Thyroid gland (tissue), 4 donors: ENCODE data around the gene ZFR.

Experiments used
- CTCF ChIP-seq, 6 experiments: fragments of 200-600 bp in 3 of 6; fragments of 450-650 bp in 3 of 6; sonication (generic) in 3 of 6; IDR thresholded peaks; one replicate each; pipeline ENCODE4 v1.5.1; 2016 to 2019; ENCODE audit warnings: antibody characterized with exemption in 6 of 6, mild to moderate bottlenecking in 2 of 6, inconsistent platforms in 1 of 6, moderate library complexity in 1 of 6
- POLR2A ChIP-seq, 2 donors: fragments of 450-650 bp; IDR thresholded peaks; one replicate each; pipeline ENCODE4 v1.6.1; 2017; ENCODE audit warnings: antibody characterized with exemption in 2 of 2, mild to moderate bottlenecking in 2 of 2, moderate library complexity in 1 of 2

- TF ChIP-seq POLR2A (IDR thresholded peaks at IDR 0.05) = no peak
- no peak for TF ChIP-seq CTCF (IDR thresholded peaks at IDR 0.05)
Observed at GRCh38 chr5:32490972-32491557, 46.5 kb upstream of the ZFR start.
